ENCODE measurements around the gene FBLN2. TPM values are rescaled to one million over a fixed set of nuclear protein-coding genes. Genes with fewer than 3 reads are reported as not detected.

FBLN2 gene
- total and polyA plus RNA-seq, 2 of the 13 experiments (the other 11 are each of a cell fraction or from before 2014, with no cell fraction given): not detected

- POLR2A ChIA-PET: no interaction called here
- WGBS (ENCODE audit: low lambda C conversion rate): 0% methylated on average over 5 of the region's 5 CpGs
- no peak for ATAC-seq
- in situ Hi-C loops (cut with HindIII; ENCODE audit: extremely low pct_ligation_motif_present, low pct_unique_long_range_greater_than_20kb) (no loop called here), intact Hi-C loops (cut with micrococcal nuclease; ENCODE audit: unreplicated experiment) (no loop called here)
- no peaks in the 10 kb centered on the region for H3K36me3 ChIP-seq (replicated peaks in 1 of 2; ENCODE audit: control insufficient read depth in 1 of 2, insufficient read depth in 2 of 2, low read length in 2 of 2)
- peaks cover 9% of the 10 kb centered on the region; the same call in 1 of the 2 replicates for H3K4me1 ChIP-seq (ENCODE audit: insufficient read depth, low read length)
- no TSS peak for BruUV-seq (replicated peaks)
- H3K4me3 ChIP-seq (replicated peaks in 1 of 3; ENCODE audit: insufficient read depth in 1 of 3, low read depth in 2 of 3, low read length in 3 of 3): no peak overlapping the region
- H3K79me2 ChIP-seq (ENCODE audit: insufficient read depth, low read length): no peaks in the 10 kb centered on the region
- H2AFZ ChIP-seq (ENCODE audit: low read length): no peak overlapping the region
- H3K27me3 ChIP-seq (ENCODE audit: control insufficient read depth in 1 of 2, insufficient read depth in 2 of 2, low read length in 2 of 2): peaks cover 3 to 37% of the 10 kb centered on the region in 2 experiments; a peak in 4 of 5 replicates
- CTCF ChIA-PET (ENCODE audit: low intra/inter-chr PET ratio, low total read pairs): no interaction called here
- no peak for FAIRE-seq
- DNase-seq (ENCODE audit: low spot score): no peak
- H3K4me2 ChIP-seq (ENCODE audit: low read depth, low read length): no peak overlapping the region
- H3K9me3 ChIP-seq (ENCODE audit: low read length): no peaks in the 10 kb centered on the region
- no peak overlapping the region for H3K9ac ChIP-seq (ENCODE audit: insufficient read depth, low read depth, low read length)
- no peak for TF ChIP-seq ZNF121 (CRISPR knock-in tag; IDR thresholded peaks at IDR 0.05)
- peak; percentile 75 for TF ChIP-seq ZNF629 (CRISPR knock-in tag; conservative IDR thresholded peaks at IDR 0.05)
- no peaks in the 10 kb centered on the region for H4K20me1 ChIP-seq (ENCODE audit: insufficient read depth, low read length)
- no peak overlapping the region for H3K27ac ChIP-seq (ENCODE audit: extremely low read length, insufficient read depth, low read length)
Measured at GRCh38 chr3:13668136-13668535, 119.2 kb downstream of the FBLN2 start.

- BruUV-seq (replicated peaks): no TSS peak
- no peak overlapping the region for H3K27ac ChIP-seq (ENCODE audit: extremely low read length, insufficient read depth, low read length)
- H3K4me1 ChIP-seq (ENCODE audit: insufficient read depth, low read length): peaks cover 16% of the 10 kb centered on the region
- ATAC-seq (no peak), DNase-seq (ENCODE audit: low spot score) (no peak), FAIRE-seq (no peak)
- H3K9me3 ChIP-seq (ENCODE audit: low read length): no peaks in the 10 kb centered on the region
- CTCF ChIA-PET (ENCODE audit: low intra/inter-chr PET ratio, low total read pairs): no interaction called here
- no peak overlapping the region for H3K4me3 ChIP-seq (replicated peaks in 1 of 3; ENCODE audit: insufficient read depth in 1 of 3, low read depth in 2 of 3, low read length in 3 of 3)
- H3K79me2 ChIP-seq (ENCODE audit: insufficient read depth, low read length): no peaks in the 10 kb centered on the region
- in situ Hi-C loops (cut with HindIII; ENCODE audit: extremely low pct_ligation_motif_present, low pct_unique_long_range_greater_than_20kb) (no loop called here), intact Hi-C loops (cut with micrococcal nuclease; ENCODE audit: unreplicated experiment) (no loop called here)
- no peaks in the 10 kb centered on the region for H4K20me1 ChIP-seq (ENCODE audit: insufficient read depth, low read length)
- no peak overlapping the region for H3K4me2 ChIP-seq (ENCODE audit: low read depth, low read length)
- POLR2A ChIA-PET: no interaction called here
- peaks cover 3 to 33% of the 10 kb centered on the region in 2 experiments; a peak in 4 of 5 replicates for H3K27me3 ChIP-seq (ENCODE audit: control insufficient read depth in 1 of 2, insufficient read depth in 2 of 2, low read length in 2 of 2)
- H3K9ac ChIP-seq (ENCODE audit: insufficient read depth, low read depth, low read length): no peak overlapping the region
- H3K36me3 ChIP-seq (replicated peaks in 1 of 2; ENCODE audit: control insufficient read depth in 1 of 2, insufficient read depth in 2 of 2, low read length in 2 of 2): no peaks in the 10 kb centered on the region
- no peak overlapping the region for H2AFZ ChIP-seq (ENCODE audit: low read length)
- 0% methylated on average over 1 of the region's 1 CpG for WGBS (ENCODE audit: low lambda C conversion rate)
- TF ChIP-seq CSRNP2 (CRISPR knock-in tag; conservative IDR thresholded peaks at IDR 0.05; ENCODE audit: low read depth) (no peak), ZBTB21 (CRISPR knock-in tag; IDR thresholded peaks at IDR 0.05) (no peak), ZNF574 (CRISPR knock-in tag; IDR thresholded peaks at IDR 0.05) (no peak), FOXA1 (IDR thresholded peaks at IDR 0.05) (no peak), FOXA1 (CRISPR knock-in tag; IDR thresholded peaks at IDR 0.05) (no peak), RCOR2 (CRISPR knock-in tag; IDR thresholded peaks at IDR 0.05) (no peak), POLR2G (IDR thresholded peaks at IDR 0.05; ENCODE audit: low read depth, low read length) (no peak), ZBTB49 (CRISPR knock-in tag; IDR thresholded peaks at IDR 0.05; ENCODE audit: borderline replicate concordance) (no peak), ZMYM3 (CRISPR knock-in tag; IDR thresholded peaks at IDR 0.05) (no peak), NPAS2 (CRISPR knock-in tag; IDR thresholded peaks at IDR 0.05; ENCODE audit: borderline replicate concordance) (no peak), SIX1 (CRISPR knock-in tag; IDR thresholded peaks at IDR 0.05; ENCODE audit: borderline replicate concordance) (no peak), MZF1 (CRISPR knock-in tag; IDR thresholded peaks at IDR 0.05; ENCODE audit: borderline replicate concordance) (no peak)
Measured at GRCh38 chr3:13669457-13669856, 120.5 kb downstream of the FBLN2 start.

Data from HepG2 (cell line).